Coronary artery (tissue), 2 donors: ENCODE results near the gene CPSF4.
A peak's percentile ranks its signal among the peaks of the same experiment; 100 is the strongest.

Experiments
- DNase-seq: peaks from one replicate; pipeline ENCODE4 v3.0.0-alpha.2; 2017; ENCODE audit warnings: low spot score
- H3K27ac ChIP-seq, 2 donors: fragments of 200-600 bp; sonication (generic); one replicate each; pipeline ENCODE4 v1.5.1; 2016 to 2019
- H3K4me3 ChIP-seq: fragments of 200-600 bp; sonication (generic); 2 replicates; pipeline ENCODE4 v1.5.1; 2016; ENCODE audit warnings: mild to moderate bottlenecking, moderate library complexity
- CTCF ChIP-seq: fragments of 200-600 bp; sonication (generic); IDR thresholded peaks from one replicate; pipeline ENCODE4 v1.5.1; 2019; ENCODE audit warnings: antibody characterized with exemption

Gene CPSF4

GRCh38 chr7:99394188-99394502 lies 44.6 kb upstream of the CPSF4 start:
- H3K27ac ChIP-seq, result peak overlapping the region in 1 of 2 donors; percentile 84
- no peak overlapping the region for H3K4me3 ChIP-seq
- no peak for TF ChIP-seq CTCF
- DNase-seq, result no peak

GRCh38 chr7:99395616-99396327 lies 43.0 kb upstream of the CPSF4 start:
- no peak for TF ChIP-seq CTCF
- Histone ChIP-seq H3K4me3 (no peak overlapping the region), H3K27ac (peak overlapping the region in 1 of 2 donors; percentile 23)
- no peak for DNase-seq

- no peak for TF ChIP-seq CTCF
- Histone ChIP-seq H3K27ac (no peak overlapping the region), H3K4me3 (no peak overlapping the region)
- no peak for DNase-seq
Observed at GRCh38 chr7:99396418-99397296, 42.1 kb upstream of the CPSF4 start.

GRCh38 chr7:99397297-99397983 lies 41.3 kb upstream of the CPSF4 start:
- no peak for DNase-seq
- H3K4me3 ChIP-seq, result no peak overlapping the region

GRCh38 chr7:99398891-99399445 lies 39.8 kb upstream of the CPSF4 start:
- no peak overlapping the region for H3K4me3 ChIP-seq
- TF ChIP-seq CTCF, result no peak
- no peak overlapping the region for H3K27ac ChIP-seq
- DNase-seq, result no peak

More at GRCh38 chr7:99397297-99397983, 41.3 kb upstream of the CPSF4 start:
- H3K27ac ChIP-seq, result no peak overlapping the region
- TF ChIP-seq CTCF, result no peak

- no peak for TF ChIP-seq CTCF
- no peak for DNase-seq
- Histone ChIP-seq H3K4me3 (no peak overlapping the region), H3K27ac (no peak overlapping the region)
Observed at GRCh38 chr7:99399597-99399996, 39.1 kb upstream of the CPSF4 start.
